ENCODE measurements around the gene ASPHD1.

The ASPHD1 gene

DNA sequence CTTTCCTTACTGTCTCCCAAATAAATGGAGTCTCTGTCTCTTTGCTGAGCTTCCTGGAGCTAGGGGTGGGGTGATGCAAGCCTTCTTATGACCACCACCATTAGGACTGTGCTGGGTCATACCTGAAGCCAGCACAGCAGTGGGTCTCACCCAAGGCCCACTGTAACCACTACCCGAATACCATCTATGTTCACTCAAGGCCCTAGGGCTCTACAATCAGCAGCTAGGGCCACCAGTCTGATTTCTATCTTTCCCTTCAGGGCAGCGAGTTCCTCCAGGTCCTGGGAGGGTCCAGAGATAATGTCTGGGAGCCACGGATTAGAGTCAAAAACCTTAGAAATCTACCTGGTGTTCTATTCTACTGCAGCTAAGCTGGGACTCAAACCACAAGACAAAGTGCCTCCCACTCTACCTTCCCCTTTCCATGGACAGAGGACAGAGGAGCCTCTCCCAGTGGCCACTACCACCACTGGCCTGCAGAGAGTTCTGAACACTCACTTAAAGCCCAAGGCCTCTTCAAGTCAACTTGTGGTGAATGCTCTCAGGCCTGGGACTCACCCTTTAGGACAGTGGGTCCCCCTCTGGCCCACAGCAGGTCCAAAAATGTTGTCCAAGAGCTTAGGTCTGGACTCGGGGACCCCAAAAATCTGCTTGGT, 50.6 kb downstream of the ASPHD1 start:
- no peak for DNase-seq

DNA sequence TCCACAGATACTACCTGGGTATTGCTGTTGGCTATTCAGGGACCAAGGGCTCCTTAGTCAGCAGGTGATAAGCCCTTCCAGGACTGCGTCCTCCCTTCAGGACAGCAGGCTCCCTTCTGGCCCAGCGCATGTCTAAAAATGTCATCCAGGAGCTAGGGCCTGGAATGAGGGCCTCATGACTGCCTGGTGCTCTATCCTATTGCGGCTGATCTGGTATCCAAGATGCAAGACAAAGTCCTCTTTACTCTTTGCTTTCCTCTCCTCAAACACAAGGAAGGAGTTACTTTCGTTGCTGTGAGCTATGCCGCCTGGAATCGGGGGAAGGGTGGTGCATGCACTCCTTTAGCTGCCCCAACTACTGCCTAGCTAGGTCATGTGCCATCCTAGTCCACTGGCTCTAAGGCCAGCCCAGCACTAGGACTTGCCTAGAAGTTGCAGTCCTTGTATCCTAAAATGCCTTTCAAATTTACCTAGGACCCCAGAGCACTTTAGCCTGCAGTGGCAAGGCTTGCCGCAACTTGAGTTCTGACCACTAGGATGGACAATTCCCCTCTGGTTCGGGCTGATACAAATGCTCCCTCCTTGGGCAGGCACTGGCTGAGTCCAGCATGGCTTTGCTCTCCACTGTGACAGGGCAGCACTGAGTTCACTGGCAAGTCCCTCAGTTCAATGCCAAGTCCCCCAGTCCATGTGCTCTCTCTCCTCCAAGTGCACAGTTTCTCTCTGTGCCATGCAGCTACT, 51.5 kb downstream of the ASPHD1 start:
- DNase-seq: no peak
